GM23338 (cell line): ENCODE measurements around the gene SLC2A9. TPM values are rescaled to one million over a fixed set of nuclear protein-coding genes. Genes with fewer than 3 reads are reported as not detected.

Experiments
- ATAC-seq: fragments of 200-7000 bp; cut with Tn5 transposase; 3 replicates; pipeline ENCODE4 v1.9.1; 2020
- DNase-seq: peaks from one replicate; pipeline ENCODE4 v3.0.0-alpha.2; 2015; ENCODE audit warnings: low spot score
- H2AFZ ChIP-seq: fragments of 200-600 bp; sonication (generic); 2 replicates; pipeline ENCODE4 v1.8.0; 2016; ENCODE audit warnings: antibody characterized with exemption, mild to moderate bottlenecking, moderate library complexity
- H3F3A ChIP-seq: fragments of 200-600 bp; sonication (generic); replicated peaks from 2 replicates; pipeline ENCODE4 v1.8.0; 2017; ENCODE audit warnings: antibody characterized with exemption, mixed run types, low read depth
- H3K27ac ChIP-seq: fragments of 200-600 bp; sonication (generic); 2 replicates; pipeline ENCODE4 v1.6.1; 2016; ENCODE audit warnings: low read depth
- H3K27me3 ChIP-seq: fragments of 200-600 bp; sonication (generic); 2 replicates; pipeline ENCODE4 v1.8.0; 2016; ENCODE audit warnings: mild to moderate bottlenecking, mixed run types, moderate library complexity; ENCODE audit not compliant: insufficient read depth
- H3K36me3 ChIP-seq: fragments of 200-600 bp; sonication (generic); 2 replicates; pipeline ENCODE4 v1.8.0; 2016; ENCODE audit warnings: mild to moderate bottlenecking; ENCODE audit not compliant: insufficient read depth
- H3K4me1 ChIP-seq: fragments of 200-600 bp; sonication (generic); 2 replicates; pipeline ENCODE4 v1.8.0; 2016; ENCODE audit warnings: mild to moderate bottlenecking, moderate library complexity; ENCODE audit not compliant: insufficient read depth
- H3K4me2 ChIP-seq: fragments of 200-600 bp; sonication (generic); 2 replicates; pipeline ENCODE4 v1.7.1; 2017; ENCODE audit warnings: mixed run types
- H3K4me3 ChIP-seq: fragments of 200-600 bp; sonication (generic); 2 replicates; pipeline ENCODE4 v1.6.1; 2016; ENCODE audit warnings: mixed run types
- H3K79me2 ChIP-seq: fragments of 200-600 bp; sonication (generic); replicated peaks from 2 replicates; pipeline ENCODE4 v1.8.0; 2017; ENCODE audit warnings: mild to moderate bottlenecking; ENCODE audit not compliant: insufficient read depth
- H3K9me2 ChIP-seq: fragments of 200-600 bp; sonication (generic); 2 replicates; pipeline ENCODE4 v1.8.0; 2017; ENCODE audit not compliant: insufficient read depth
- H4K20me1 ChIP-seq: fragments of 200-600 bp; sonication (generic); replicated peaks from 2 replicates; pipeline ENCODE4 v1.8.0; 2017; ENCODE audit warnings: mild to moderate bottlenecking; ENCODE audit not compliant: insufficient read depth
- H3K27ac Mint-ChIP-seq: 2 replicates; pipeline ENCODE4 v1.8.0; 2020; ENCODE audit warnings: inconsistent platforms, mild to moderate bottlenecking, moderate library complexity, mixed read lengths
- H3K27me3 Mint-ChIP-seq: 3 replicates; pipeline ENCODE4 v1.8.0; 2022; ENCODE audit warnings: low read depth, mild to moderate bottlenecking, moderate library complexity, mixed read lengths, inconsistent platforms; ENCODE audit not compliant: insufficient read depth, poor library complexity
- H3K36me3 Mint-ChIP-seq: 3 replicates; pipeline ENCODE4 v1.8.0; 2021; ENCODE audit warnings: low read depth, mild to moderate bottlenecking, inconsistent platforms, moderate library complexity, mixed read lengths
- H3K4me1 Mint-ChIP-seq: 3 replicates; pipeline ENCODE4 v1.8.0; 2020; ENCODE audit warnings: mild to moderate bottlenecking, inconsistent platforms, mixed read lengths
- H3K4me3 Mint-ChIP-seq: 3 replicates; pipeline ENCODE4 v1.8.0; 2021; ENCODE audit warnings: moderate library complexity, mild to moderate bottlenecking, inconsistent platforms, mixed read lengths
- H3K9me3 Mint-ChIP-seq: 3 replicates; pipeline ENCODE4 v1.8.0; 2020; ENCODE audit warnings: moderate library complexity, mild to moderate bottlenecking, inconsistent platforms, mixed read lengths
- CREB1 ChIP-seq: fragments of 250-450 bp; sonication (Bioruptor Pico); IDR thresholded peaks from 2 replicates; pipeline ENCODE4 v1.5.0; 2020; ENCODE audit warnings: low read depth, mild to moderate bottlenecking, moderate library complexity
- CTCF ChIP-seq, 2 experiments: fragments of 200-600 bp in 1 of 2; sonication (generic) in 1 of 2; conservative IDR thresholded peaks; 2 replicates each; pipeline versions ENCODE4 v1.5.1 to v1.6.1; 2016 to 2017; ENCODE audit warnings: antibody characterized with exemption in 2 of 2, low read depth in 2 of 2, mild to moderate bottlenecking in 2 of 2, moderate library complexity in 1 of 2
- ETS1 ChIP-seq: IDR thresholded peaks from 2 replicates; pipeline ENCODE4 v1.6.1; 2016; ENCODE audit warnings: antibody characterized with exemption
- EZH2 ChIP-seq: fragments of 200-600 bp; sonication (generic); IDR thresholded peaks from one replicate; pipeline ENCODE4 v1.8.0; 2017; ENCODE audit warnings: antibody characterized with exemption, mild to moderate bottlenecking, low read depth; ENCODE audit not compliant: unreplicated experiment
- EZH2phosphoT487 ChIP-seq: fragments of 200-600 bp; sonication (generic); IDR thresholded peaks from one replicate; pipeline ENCODE4 v1.8.1; 2018; ENCODE audit warnings: antibody characterized with exemption; ENCODE audit not compliant: unreplicated experiment
- NANOG ChIP-seq: IDR thresholded peaks from 2 replicates; pipeline ENCODE4 v1.6.1; 2016; ENCODE audit warnings: antibody characterized with exemption, borderline replicate concordance
- POLR2AphosphoS5 ChIP-seq: IDR thresholded peaks from 2 replicates; pipeline ENCODE4 v1.6.1; 2016; ENCODE audit warnings: antibody characterized with exemption, low read depth
- STAT1 ChIP-seq: IDR thresholded peaks from one replicate; pipeline ENCODE4 v1.6.1; 2016; ENCODE audit warnings: antibody characterized with exemption; ENCODE audit not compliant: unreplicated experiment
- ZNF114 ChIP-seq: fragments of 250-450 bp; sonication (Bioruptor Pico); IDR thresholded peaks from 2 replicates; pipeline ENCODE4 v1.5.0; 2020; ENCODE audit warnings: mild to moderate bottlenecking, moderate library complexity
- ZNF331 ChIP-seq: fragments of 250-450 bp; sonication (Bioruptor Pico); IDR thresholded peaks from 2 replicates; pipeline ENCODE4 v1.5.0; 2020; ENCODE audit warnings: low read depth, mild to moderate bottlenecking, moderate library complexity
- polyA plus RNA-seq: library from polyadenylated mRNA; unstranded; fragments of >200 nt; fragmentation: Nextera tagmentation; extraction: Ambion mirVana; gene quantifications from 2 replicates; pipeline ENCODE4 v1.2.1, GENCODE V29; 2016
- total RNA-seq: library from RNA; depleted of rRNA; stranded (reverse); fragments of >200 nt; shearing (Covaris generic); gene quantifications from 2 replicates; pipeline ENCODE4 v1.2.3, GENCODE V29; 2014
- TF ChIP-seq, protein P1 (sequence below): fragments of 250-450 bp; sonication (Bioruptor Pico); IDR thresholded peaks from 2 replicates; pipeline ENCODE4 v1.5.0; 2020; ENCODE audit warnings: mild to moderate bottlenecking, moderate library complexity
- TF ChIP-seq, protein P2 (sequence below): IDR thresholded peaks from one replicate; pipeline ENCODE4 v1.6.1; 2018; ENCODE audit warnings: antibody characterized with exemption; ENCODE audit not compliant: unreplicated experiment

Gene SLC2A9
- total and polyA plus RNA-seq, 2 experiments from 2014 or later: 0.21 to 0.40 TPM

GRCh38 chr4:10045481-10045880 is 24.2 kb upstream of the SLC2A9 start (continued):
- TF ChIP-seq, protein P1, sequence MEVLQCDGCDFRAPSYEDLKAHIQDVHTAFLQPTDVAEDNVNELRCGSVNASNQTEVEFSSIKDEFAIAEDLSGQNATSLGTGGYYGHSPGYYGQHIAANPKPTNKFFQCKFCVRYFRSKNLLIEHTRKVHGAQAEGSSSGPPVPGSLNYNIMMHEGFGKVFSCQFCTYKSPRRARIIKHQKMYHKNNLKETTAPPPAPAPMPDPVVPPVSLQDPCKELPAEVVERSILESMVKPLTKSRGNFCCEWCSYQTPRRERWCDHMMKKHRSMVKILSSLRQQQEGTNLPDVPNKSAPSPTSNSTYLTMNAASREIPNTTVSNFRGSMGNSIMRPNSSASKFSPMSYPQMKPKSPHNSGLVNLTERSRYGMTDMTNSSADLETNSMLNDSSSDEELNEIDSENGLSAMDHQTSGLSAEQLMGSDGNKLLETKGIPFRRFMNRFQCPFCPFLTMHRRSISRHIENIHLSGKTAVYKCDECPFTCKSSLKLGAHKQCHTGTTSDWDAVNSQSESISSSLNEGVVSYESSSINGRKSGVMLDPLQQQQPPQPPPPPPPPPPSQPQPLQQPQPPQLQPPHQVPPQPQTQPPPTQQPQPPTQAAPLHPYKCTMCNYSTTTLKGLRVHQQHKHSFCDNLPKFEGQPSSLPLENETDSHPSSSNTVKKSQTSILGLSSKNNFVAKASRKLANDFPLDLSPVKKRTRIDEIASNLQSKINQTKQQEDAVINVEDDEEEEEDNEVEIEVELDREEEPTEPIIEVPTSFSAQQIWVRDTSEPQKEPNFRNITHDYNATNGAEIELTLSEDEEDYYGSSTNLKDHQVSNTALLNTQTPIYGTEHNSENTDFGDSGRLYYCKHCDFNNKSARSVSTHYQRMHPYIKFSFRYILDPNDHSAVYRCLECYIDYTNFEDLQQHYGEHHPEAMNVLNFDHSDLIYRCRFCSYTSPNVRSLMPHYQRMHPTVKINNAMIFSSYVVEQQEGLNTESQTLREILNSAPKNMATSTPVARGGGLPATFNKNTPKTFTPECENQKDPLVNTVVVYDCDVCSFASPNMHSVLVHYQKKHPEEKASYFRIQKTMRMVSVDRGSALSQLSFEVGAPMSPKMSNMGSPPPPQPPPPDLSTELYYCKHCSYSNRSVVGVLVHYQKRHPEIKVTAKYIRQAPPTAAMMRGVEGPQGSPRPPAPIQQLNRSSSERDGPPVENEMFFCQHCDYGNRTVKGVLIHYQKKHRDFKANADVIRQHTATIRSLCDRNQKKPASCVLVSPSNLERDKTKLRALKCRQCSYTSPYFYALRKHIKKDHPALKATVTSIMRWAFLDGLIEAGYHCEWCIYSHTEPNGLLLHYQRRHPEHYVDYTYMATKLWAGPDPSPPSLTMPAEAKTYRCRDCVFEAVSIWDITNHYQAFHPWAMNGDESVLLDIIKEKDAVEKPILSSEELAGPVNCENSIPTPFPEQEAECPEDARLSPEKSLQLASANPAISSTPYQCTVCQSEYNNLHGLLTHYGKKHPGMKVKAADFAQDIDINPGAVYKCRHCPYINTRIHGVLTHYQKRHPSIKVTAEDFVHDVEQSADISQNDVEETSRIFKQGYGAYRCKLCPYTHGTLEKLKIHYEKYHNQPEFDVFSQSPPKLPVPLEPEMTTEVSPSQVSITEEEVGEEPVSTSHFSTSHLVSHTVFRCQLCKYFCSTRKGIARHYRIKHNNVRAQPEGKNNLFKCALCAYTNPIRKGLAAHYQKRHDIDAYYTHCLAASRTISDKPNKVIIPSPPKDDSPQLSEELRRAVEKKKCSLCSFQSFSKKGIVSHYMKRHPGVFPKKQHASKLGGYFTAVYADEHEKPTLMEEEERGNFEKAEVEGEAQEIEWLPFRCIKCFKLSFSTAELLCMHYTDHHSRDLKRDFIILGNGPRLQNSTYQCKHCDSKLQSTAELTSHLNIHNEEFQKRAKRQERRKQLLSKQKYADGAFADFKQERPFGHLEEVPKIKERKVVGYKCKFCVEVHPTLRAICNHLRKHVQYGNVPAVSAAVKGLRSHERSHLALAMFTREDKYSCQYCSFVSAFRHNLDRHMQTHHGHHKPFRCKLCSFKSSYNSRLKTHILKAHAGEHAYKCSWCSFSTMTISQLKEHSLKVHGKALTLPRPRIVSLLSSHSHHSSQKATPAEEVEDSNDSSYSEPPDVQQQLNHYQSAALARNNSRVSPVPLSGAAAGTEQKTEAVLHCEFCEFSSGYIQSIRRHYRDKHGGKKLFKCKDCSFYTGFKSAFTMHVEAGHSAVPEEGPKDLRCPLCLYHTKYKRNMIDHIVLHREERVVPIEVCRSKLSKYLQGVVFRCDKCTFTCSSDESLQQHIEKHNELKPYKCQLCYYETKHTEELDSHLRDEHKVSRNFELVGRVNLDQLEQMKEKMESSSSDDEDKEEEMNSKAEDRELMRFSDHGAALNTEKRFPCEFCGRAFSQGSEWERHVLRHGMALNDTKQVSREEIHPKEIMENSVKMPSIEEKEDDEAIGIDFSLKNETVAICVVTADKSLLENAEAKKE (CRISPR knock-in tag): no peak
- TF ChIP-seq CREB1 (CRISPR knock-in tag) (no peak), ZNF331 (CRISPR knock-in tag) (no peak), ETS1 (no peak)

GRCh38 chr4:10041036-10041435 is 19.7 kb upstream of the SLC2A9 start:
- Mint-ChIP-seq H3K27me3 (no peaks in the 10 kb centered on the region), H3K36me3 (no peaks in the 10 kb centered on the region), H3K4me3 (no peak overlapping the region), H3K4me1 (no peaks in the 10 kb centered on the region), H3K27ac (no peak overlapping the region), H3K9me3 (peaks cover 8% of the 10 kb centered on the region; the same call in 2 of the 3 replicates)
- DNase-seq: no peak
- no peak for ATAC-seq
- Histone ChIP-seq H3K27ac (no peak overlapping the region), H3K9me2 (no peaks in the 10 kb centered on the region), H4K20me1 (no peaks in the 10 kb centered on the region), H3K4me2 (no peak overlapping the region), H3K4me3 (no peak overlapping the region), H2AFZ (no peak overlapping the region), H3F3A (no peaks in the 10 kb centered on the region), H3K79me2 (no peaks in the 10 kb centered on the region), H3K4me1 (no peaks in the 10 kb centered on the region), H3K27me3 (no peaks in the 10 kb centered on the region), H3K36me3 (no peaks in the 10 kb centered on the region)
- TF ChIP-seq STAT1: no peak
- TF ChIP-seq, protein P2, sequence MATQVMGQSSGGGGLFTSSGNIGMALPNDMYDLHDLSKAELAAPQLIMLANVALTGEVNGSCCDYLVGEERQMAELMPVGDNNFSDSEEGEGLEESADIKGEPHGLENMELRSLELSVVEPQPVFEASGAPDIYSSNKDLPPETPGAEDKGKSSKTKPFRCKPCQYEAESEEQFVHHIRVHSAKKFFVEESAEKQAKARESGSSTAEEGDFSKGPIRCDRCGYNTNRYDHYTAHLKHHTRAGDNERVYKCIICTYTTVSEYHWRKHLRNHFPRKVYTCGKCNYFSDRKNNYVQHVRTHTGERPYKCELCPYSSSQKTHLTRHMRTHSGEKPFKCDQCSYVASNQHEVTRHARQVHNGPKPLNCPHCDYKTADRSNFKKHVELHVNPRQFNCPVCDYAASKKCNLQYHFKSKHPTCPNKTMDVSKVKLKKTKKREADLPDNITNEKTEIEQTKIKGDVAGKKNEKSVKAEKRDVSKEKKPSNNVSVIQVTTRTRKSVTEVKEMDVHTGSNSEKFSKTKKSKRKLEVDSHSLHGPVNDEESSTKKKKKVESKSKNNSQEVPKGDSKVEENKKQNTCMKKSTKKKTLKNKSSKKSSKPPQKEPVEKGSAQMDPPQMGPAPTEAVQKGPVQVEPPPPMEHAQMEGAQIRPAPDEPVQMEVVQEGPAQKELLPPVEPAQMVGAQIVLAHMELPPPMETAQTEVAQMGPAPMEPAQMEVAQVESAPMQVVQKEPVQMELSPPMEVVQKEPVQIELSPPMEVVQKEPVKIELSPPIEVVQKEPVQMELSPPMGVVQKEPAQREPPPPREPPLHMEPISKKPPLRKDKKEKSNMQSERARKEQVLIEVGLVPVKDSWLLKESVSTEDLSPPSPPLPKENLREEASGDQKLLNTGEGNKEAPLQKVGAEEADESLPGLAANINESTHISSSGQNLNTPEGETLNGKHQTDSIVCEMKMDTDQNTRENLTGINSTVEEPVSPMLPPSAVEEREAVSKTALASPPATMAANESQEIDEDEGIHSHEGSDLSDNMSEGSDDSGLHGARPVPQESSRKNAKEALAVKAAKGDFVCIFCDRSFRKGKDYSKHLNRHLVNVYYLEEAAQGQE: no peak
- TF ChIP-seq ZNF331 (CRISPR knock-in tag): no peak
- no peak for TF ChIP-seq NANOG
- no peak for TF ChIP-seq EZH2phosphoT487
- no peak for TF ChIP-seq POLR2AphosphoS5
- TF ChIP-seq ETS1: no peak
- no peak for TF ChIP-seq ZNF114 (CRISPR knock-in tag)
- TF ChIP-seq EZH2: no peak
- TF ChIP-seq CTCF (conservative IDR thresholded peaks at IDR 0.05; ENCODE audit: low read depth in 2 of 2): no peak
